H1 (cell line): ENCODE results near the gene SMARCD1. TPM values are rescaled to one million over a fixed set of nuclear protein-coding genes. Genes with fewer than 3 reads are reported as not detected.

Experiments
- CTCF ChIA-PET: fragments of 300-600 bp; sonication (Branson Sonifier 250); formaldehyde crosslinking; loops from one replicate; lab custom pipeline; 2021; ENCODE audit not compliant: partially characterized antibody; lab: Charles Lee
- POLR2A ChIA-PET: fragments of 300-600 bp; sonication (Branson Sonifier 250); formaldehyde crosslinking; loops from one replicate; lab custom pipeline; 2021; ENCODE audit warnings: inconsistent platforms; ENCODE audit not compliant: partially characterized antibody; lab: Charles Lee
- DNase-seq, 2 experiments: peaks; one replicate each; pipeline versions ENCODE4 v3.0.0 to v3.0.0-alpha.2; 2010 to 2022; ENCODE audit warnings: low spot score in 2 of 2, low read depth in 1 of 2, mixed read lengths in 1 of 2
- FAIRE-seq: peaks from 2 replicates; lab custom pipeline; 2011; peaks lifted over from hg19 to GRCh38; lab: Jason Lieb, UNC
- H2AFZ ChIP-seq: 2 replicates; pipeline ENCODE4 v1.8.1; 2012; ENCODE audit warnings: low read length, inconsistent platforms
- H2AK5ac ChIP-seq: 2 replicates; pipeline ENCODE4 v1.6.1; 2013; ENCODE audit warnings: low read depth, low read length
- H2BK120ac ChIP-seq: replicated peaks from 2 replicates; pipeline ENCODE3; 2013; ENCODE audit warnings: low read depth, low read length, inconsistent platforms
- H2BK12ac ChIP-seq: 2 replicates; pipeline ENCODE4 v1.6.1; 2013; ENCODE audit warnings: low read depth, low read length
- H2BK15ac ChIP-seq: 2 replicates; pipeline ENCODE4 v1.6.1; 2013; ENCODE audit warnings: low read length
- H2BK20ac ChIP-seq: 2 replicates; pipeline ENCODE4 v1.6.1; 2013; ENCODE audit warnings: low read length
- H2BK5ac ChIP-seq: 2 replicates; pipeline ENCODE4 v1.6.1; 2013; ENCODE audit warnings: low read depth, low read length
- H3K14ac ChIP-seq: 2 replicates; pipeline ENCODE4 v1.6.1; 2013; ENCODE audit warnings: inconsistent platforms; ENCODE audit not compliant: insufficient read length
- H3K18ac ChIP-seq: 2 replicates; pipeline ENCODE4 v1.6.1; 2013; ENCODE audit warnings: low read length; ENCODE audit errors: extremely low read depth
- H3K23ac ChIP-seq: 2 replicates; pipeline ENCODE4 v1.6.1; 2013; ENCODE audit warnings: inconsistent platforms; ENCODE audit not compliant: insufficient read length
- H3K23me2 ChIP-seq: 2 replicates; pipeline ENCODE4 v1.6.1; 2013; ENCODE audit warnings: low read depth, low read length
- H3K27ac ChIP-seq: 2 replicates; pipeline ENCODE4 v1.6.1; 2011; ENCODE audit warnings: low read depth, low read length, inconsistent platforms
- H3K27me3 ChIP-seq, 4 experiments: replicated peaks in 1 of 4; 1 replicate in 1 of 4; 2 replicates in 3 of 4; pipeline versions ENCODE4 v1.6.1 to v1.8.1; 2011 to 2013; ENCODE audit warnings: low read length in 3 of 4, mild to moderate bottlenecking in 3 of 4, inconsistent platforms in 2 of 4, mixed read lengths in 2 of 4, moderate library complexity in 1 of 4; ENCODE audit not compliant: control insufficient read depth in 3 of 4, insufficient read depth in 3 of 4; ENCODE audit errors: extremely low read depth in 1 of 4
- H3K36me3 ChIP-seq, 4 experiments: 2 replicates each; pipeline versions ENCODE4 v1.6.1 to v1.8.1; 2011 to 2013; ENCODE audit warnings: mild to moderate bottlenecking in 4 of 4, low read length in 3 of 4, moderate library complexity in 2 of 4, control low read depth in 1 of 4, inconsistent platforms in 1 of 4; ENCODE audit not compliant: insufficient read depth in 4 of 4, control insufficient read depth in 2 of 4
- H3K4ac ChIP-seq: replicated peaks from 2 replicates; pipeline ENCODE3; 2013; ENCODE audit warnings: low read length, low read depth, mixed read lengths, inconsistent platforms; ENCODE audit not compliant: insufficient read length
- H3K4me1 ChIP-seq, 4 experiments: replicated peaks in 1 of 4; 1 replicate in 1 of 4; 2 replicates in 3 of 4; pipeline versions ENCODE4 v1.6.1 to v1.8.1; 2011 to 2013; ENCODE audit warnings: low read length in 3 of 4, inconsistent platforms in 2 of 4, mixed read lengths in 1 of 4; ENCODE audit not compliant: insufficient read depth in 4 of 4, control insufficient read depth in 3 of 4
- H3K4me2 ChIP-seq, 2 experiments: 2 replicates each; pipeline versions ENCODE4 v1.6.1 to v1.8.1; 2011 to 2013; ENCODE audit warnings: low read depth in 2 of 2, low read length in 2 of 2, control low read depth in 1 of 2, inconsistent platforms in 1 of 2, mild to moderate bottlenecking in 1 of 2; ENCODE audit not compliant: insufficient read depth in 1 of 2
- H3K4me3 ChIP-seq, 4 experiments: fragments of 200-600, 300-600 bp in 1 of 4; sonication (generic), shearing (Covaris generic), sonication (Bioruptor Twin) in 1 of 4; 2 replicates each; pipeline versions ENCODE4 v1.5.1 to v1.8.1; 2011 to 2016; ENCODE audit warnings: low read length in 4 of 4, low read depth in 3 of 4, control low read depth in 2 of 4, inconsistent platforms in 2 of 4, mild to moderate bottlenecking in 2 of 4, mixed read lengths in 1 of 4, moderate library complexity in 1 of 4; ENCODE audit not compliant: insufficient read depth in 2 of 4; ENCODE audit errors: extremely low read depth in 1 of 4
- H3K56ac ChIP-seq: replicated peaks from 2 replicates; pipeline ENCODE3; 2013; ENCODE audit warnings: low read depth, mild to moderate bottlenecking, mixed read lengths, low read length, inconsistent platforms; ENCODE audit not compliant: insufficient read length
- H3K79me1 ChIP-seq: 2 replicates; pipeline ENCODE4 v1.6.1; 2013; ENCODE audit warnings: low read depth, low read length, control low read depth
- H3K79me2 ChIP-seq, 2 experiments: 2 replicates each; pipeline versions ENCODE4 v1.6.1 to v1.8.1; 2012 to 2013; ENCODE audit warnings: low read length in 2 of 2, mild to moderate bottlenecking in 2 of 2, inconsistent platforms in 1 of 2; ENCODE audit not compliant: insufficient read depth in 2 of 2, control insufficient read depth in 1 of 2
- H3K9ac ChIP-seq, 4 experiments: replicated peaks in 1 of 4; 1 replicate in 1 of 4; 2 replicates in 3 of 4; pipeline versions ENCODE4 v1.6.1 to v1.8.1; 2011 to 2013; ENCODE audit warnings: low read depth in 3 of 4, low read length in 3 of 4, control low read depth in 2 of 4, mild to moderate bottlenecking in 2 of 4, moderate library complexity in 2 of 4, inconsistent platforms in 1 of 4; ENCODE audit errors: extremely low read depth in 1 of 4
- H3K9me3 ChIP-seq, 2 experiments: 2 replicates each; pipeline versions ENCODE4 v1.6.1 to v1.8.1; 2012 to 2013; ENCODE audit warnings: mild to moderate bottlenecking in 2 of 2, moderate library complexity in 2 of 2, control low read depth in 1 of 2, inconsistent platforms in 1 of 2, low read depth in 1 of 2, low read length in 1 of 2, mixed read lengths in 1 of 2; ENCODE audit not compliant: insufficient read depth in 2 of 2
- H4K20me1 ChIP-seq, 2 experiments: replicated peaks in 1 of 2; 2 replicates each; pipeline versions ENCODE3 to v1.8.1; 2011 to 2013; ENCODE audit warnings: inconsistent platforms in 2 of 2, low read length in 2 of 2, mild to moderate bottlenecking in 1 of 2; ENCODE audit not compliant: insufficient read depth in 2 of 2, control insufficient read depth in 1 of 2
- H4K5ac ChIP-seq: 2 replicates; pipeline ENCODE4 v1.6.1; 2013; ENCODE audit warnings: low read length, low read depth, mixed read lengths, inconsistent platforms; ENCODE audit not compliant: insufficient read length
- H4K8ac ChIP-seq: 2 replicates; pipeline ENCODE4 v1.8.0; 2013; ENCODE audit warnings: mild to moderate bottlenecking, moderate library complexity, low read length, inconsistent platforms; ENCODE audit not compliant: insufficient read depth; ENCODE audit errors: extremely low read depth
- H4K91ac ChIP-seq: replicated peaks from 2 replicates; pipeline ENCODE3; 2013; ENCODE audit warnings: low read length, mixed read lengths, inconsistent platforms; ENCODE audit not compliant: insufficient read length
- ATF2 ChIP-seq: IDR thresholded peaks from 2 replicates; pipeline ENCODE4 v1.6.1; 2012; ENCODE audit warnings: low read length, inconsistent platforms
- CBX5 ChIP-seq: fragments of 300-800, 300-1000 bp; sonication (generic); IDR thresholded peaks from 2 replicates; pipeline ENCODE4 v1.7.1; 2016; ENCODE audit warnings: antibody characterized with exemption, low read length, low read depth
- EGR1 ChIP-seq: IDR thresholded peaks from 2 replicates; pipeline ENCODE4 v1.6.1; 2011; ENCODE audit warnings: low read depth, low read length, borderline replicate concordance
- JUND ChIP-seq: IDR thresholded peaks from 2 replicates; pipeline ENCODE4 v1.6.1; 2011; ENCODE audit warnings: mild to moderate bottlenecking, improper control_type of control experiment, low read length
- PHF8 ChIP-seq: fragments of 200-600 bp; sonication (generic); conservative IDR thresholded peaks from 2 replicates; pipeline ENCODE4 v1.7.1; 2012; ENCODE audit warnings: low read depth, mild to moderate bottlenecking, inconsistent platforms, low read length, moderate library complexity
- RFX5 ChIP-seq: IDR thresholded peaks from 2 replicates; pipeline ENCODE4 v1.6.1; 2011; ENCODE audit warnings: low read depth, low read length, improper control_type of control experiment, borderline replicate concordance
- SAP30 ChIP-seq: fragments of 300-600 bp; sonication (generic); IDR thresholded peaks from 2 replicates; pipeline ENCODE4 v1.7.1; 2012; ENCODE audit warnings: low read length, moderate library complexity, mild to moderate bottlenecking, inconsistent platforms; ENCODE audit not compliant: insufficient read depth, insufficient replicate concordance
- TAF7 ChIP-seq: optimal IDR thresholded peaks from 2 replicates; pipeline ENCODE3; 2011; ENCODE audit warnings: low read depth, mild to moderate bottlenecking, inconsistent platforms, low read length, moderate library complexity, borderline replicate concordance
- WGBS, 2 experiments: shearing (Covaris generic) in 1 of 2; methylation state at CpG; one replicate each; pipeline versions ENCODE4 v1.1.6 to v1.1.7; 2013 to 2015; ENCODE audit warnings: low lambda C conversion rate in 2 of 2, mixed read lengths in 2 of 2, inconsistent platforms in 1 of 2, low coverage in 1 of 2, missing lambda C conversion rate in 1 of 2; ENCODE audit not compliant: insufficient replicate concordance in 2 of 2, insufficient coverage in 1 of 2, insufficient read length in 1 of 2; ENCODE audit errors: extremely low coverage in 1 of 2, missing lambda C conversion rate in 1 of 2; 5-methylcytosine and 5-hydroxymethylcytosine counted together
- polyA plus RNA-seq, 7 experiments: library from polyadenylated mRNA; depleted of rRNA in 3 of 7; stranded (reverse) in 5 of 7; unstranded in 2 of 7; fragments of >200 nt in 5 of 7; fragments of 200-250 nt in 2 of 7; gene quantifications; 1 replicate in 5 of 7; 2 replicates in 1 of 7; 4 replicates in 1 of 7; pipeline versions ENCODE4 v1.2.1 to v1.2.3, GENCODE V29; 2011 to 2013; ENCODE audit warnings: missing spikeins in 2 of 7, mixed read lengths in 2 of 7
- total RNA-seq: library from RNA; stranded (reverse); fragmentation: NEBNext Ultra II Directional; extraction: Animal tissue kit (Norgen Biotek cat#: 25700); gene quantifications from 2 replicates; pipeline ENCODE4 v1.2.1, GENCODE V29; 2021

Gene SMARCD1
- total and polyA plus RNA-seq, 2 of the 8 experiments (the other 6 are each of a cell fraction or from before 2014, with no cell fraction given): 128 to 130 TPM

GRCh38 chr12:50082644-50083043 is 2.5 kb upstream of the SMARCD1 start:
- POLR2A ChIA-PET: interaction anchor here (1.1 to 25.0 kb wide), 4 partner anchors 9 to 85 kb away, joined by 3 to 457 read pairs (median 6); partner anchors contain the start of genes CERS5, COX14 and GPD1
- Histone ChIP-seq H3K4me2 (no peak overlapping the region), H4K20me1 (peaks cover 0 to 9% of the 10 kb centered on the region in 2 experiments), H3K4me1 (peaks cover 0 to 8% (median 5%) of the 10 kb centered on the region in 4 experiments; a peak in 3 of 7 replicates), H3K27ac (no peak overlapping the region), H3K9ac (no peak overlapping the region), H2AFZ (no peak overlapping the region), H3K14ac (no peak overlapping the region), H4K5ac (no peak overlapping the region), H3K36me3 (peaks cover 8 to 14% (median 12%) of the 10 kb centered on the region in 4 experiments), H3K9me3 (no peaks in the 10 kb centered on the region), H4K91ac (no peak overlapping the region), H3K23ac (no peak overlapping the region), H3K23me2 (peaks cover 9% of the 10 kb centered on the region), H3K79me1 (no peaks in the 10 kb centered on the region; the same call in 1 of the 2 replicates), H3K27me3 (peaks cover 0 to 15% (median 9%) of the 10 kb centered on the region in 4 experiments; a peak in 4 of 7 replicates), H3K4me3 (no peak overlapping the region), H3K56ac (no peak overlapping the region), H3K4ac (peak overlapping the region; percentile 59), H2AK5ac (0 out of 2 replicates have a peak overlapping the region, but pooled peaks have one; percentile 34), H2BK15ac (no peak overlapping the region), H3K18ac (no peak overlapping the region), H3K79me2 (peaks cover 0 to 22% of the 10 kb centered on the region in 2 experiments; a peak in 3 of 4 replicates), H2BK12ac (no peak overlapping the region), H2BK20ac (no peak overlapping the region), H2BK5ac (no peak overlapping the region), H4K8ac (no peak overlapping the region; the same call in 1 of the 2 replicates), H2BK120ac (no peak overlapping the region)
- CTCF ChIA-PET: interaction anchor here (1.0 to 27.3 kb wide), 10 partner anchors 8 to 116 kb away, joined by 3 to 625 read pairs (median 6); partner anchors contain the start of genes CERS5, COX14 and GPD1
- 87% methylated on average over 7 of the region's 7 CpGs; no CpG with 5 or more reads in 1 of the 2 experiments for WGBS, 2 experiments
- FAIRE-seq (no peak), DNase-seq (no peak)
- no peak for TF ChIP-seq EGR1
- no peak for TF ChIP-seq PHF8
- no peak for TF ChIP-seq JUND
- TF ChIP-seq CBX5: no peak
- no peak for TF ChIP-seq SAP30
- TF ChIP-seq TAF7: no peak
- no peak for TF ChIP-seq RFX5
- no peak for TF ChIP-seq ATF2
